ENCODE data around the gene LGALSL.

GRCh38 chr2:64492821-64493220 is 38.9 kb downstream of the LGALSL start:
- TF ChIP-seq CTCF (IDR thresholded peaks at IDR 0.05) (no peak), POLR2A (IDR thresholded peaks at IDR 0.05) (no peak), EP300 (IDR thresholded peaks at IDR 0.05) (no peak)
